ENCODE measurements around the gene FPR3. TPM values are rescaled to one million over a fixed set of nuclear protein-coding genes. Genes with fewer than 3 reads are reported as not detected.

FPR3 gene
- 0.55 and 0.60 TPM in 2 replicates for total RNA-seq (2011; cell fraction: chromatin; rRNA removed; ENCODE audit: low replicate concordance)
- 0.33 and 0.39 TPM in 2 replicates for total RNA-seq (2011; cell fraction: nucleolus; rRNA removed)
- 0.29 and 0.53 TPM in 2 replicates for total RNA-seq (2011; cell fraction: nucleoplasm; rRNA removed)
- total RNA-seq (2014; rRNA removed) (0.09 and 0.41 TPM in 2 replicates), total RNA-seq (2014; rRNA removed; fragmentation: Illumina TruSeq; extraction: Trizol) (0.22 and 0.35 TPM in 2 replicates), total RNA-seq (2015; rRNA removed; fragmentation: Illumina TruSeq; extraction: Trizol) (0.51 and 0.57 TPM in 2 replicates), total RNA-seq (2021) (0.13 and 0.22 TPM in 2 replicates), polyA plus RNA-seq (2011; rRNA removed) (0.45 and 1.3 TPM in 2 replicates), polyA plus RNA-seq (2014; fragmentation: Illumina TruSeq; extraction: Trizol) (0.22 and 0.39 TPM in 2 replicates), polyA plus RNA-seq (2014; fragmentation: Nextera tagmentation; extraction: Ambion mirVana) (under 1 TPM in 1 of 2 experiments, not detected in 1; 0.08 TPM), polyA plus RNA-seq (2014; rRNA removed) (0.24 and 0.25 TPM in 2 replicates), polyA minus RNA-seq (2011; rRNA and poly(A)+ RNA removed) (0.42 and 1.8 TPM in 2 replicates), Bru-seq, nascent RNA (percentile 30 among the genes with signal in this experiment), BruChase-seq, experiment 1, labeled RNA remaining after a 2-hour chase (percentile 34 among the genes with signal in this experiment), BruChase-seq, experiment 2, labeled RNA remaining after a 6-hour chase (percentile 34 among the genes with signal in this experiment)
- 0.07 and 1.4 TPM in 2 replicates for polyA plus RNA-seq (2011; cell fraction: cytosol; rRNA removed)
- 0.10 and 0.67 TPM in 2 replicates for polyA plus RNA-seq (2011; cell fraction: nucleus; rRNA removed)
- 1.8 and 2.3 TPM in 2 replicates for polyA plus RNA-seq (2012)
- 0.64 TPM in 1 of 2 replicates, not detected in the other for polyA minus RNA-seq (2011; cell fraction: cytosol; rRNA and poly(A)+ RNA removed)
- polyA minus RNA-seq (2011; cell fraction: nucleus; rRNA and poly(A)+ RNA removed): 0.13 and 0.67 TPM in 2 replicates
- long read RNA-seq, experiment 1: 0 reads
- long read RNA-seq, experiment 2, partial matches to known transcripts: 0 of 2 reads
- long read RNA-seq, experiment 2, other reads (novel, unspliced or antisense): 1 of 2 reads
- long read RNA-seq, experiment 3, partial matches to known transcripts: 0 of 1 reads
- long read RNA-seq, experiment 3, other reads (novel, unspliced or antisense): 0 of 1 reads

DNA sequence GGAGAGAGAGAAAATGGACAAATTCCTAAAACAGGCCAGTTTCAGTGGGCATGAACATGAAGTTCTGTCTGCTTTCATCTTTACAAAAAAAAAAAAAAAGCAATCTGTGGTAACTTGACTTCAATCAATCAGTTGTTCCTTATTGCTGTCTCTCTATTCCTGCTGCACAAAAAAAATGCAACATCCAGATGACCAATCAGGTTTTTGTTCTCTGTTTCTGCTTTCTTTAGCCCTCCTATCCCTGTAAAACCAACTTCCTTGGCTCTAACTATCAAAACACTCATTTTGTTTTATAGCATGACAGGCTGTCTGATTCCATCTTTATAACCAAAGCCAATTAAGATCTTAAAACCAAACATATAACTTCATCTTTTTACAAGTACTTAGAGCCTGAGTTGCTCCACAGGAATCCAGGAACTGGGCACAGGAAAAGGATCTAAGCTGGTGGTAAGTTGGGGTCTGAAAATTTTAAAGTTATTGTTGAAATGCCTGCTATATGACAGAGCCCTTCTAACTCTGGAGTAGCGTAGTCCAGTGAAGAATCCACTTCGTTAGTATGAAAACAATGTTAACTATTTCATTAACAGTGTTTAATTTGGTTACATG is at the start of gene FPR3:
Gene FPR3 (plus strand): TSS at position 273 of the 606 bp plus-strand sequence. CDS start 28,592 bp downstream, outside the sequence.
- in situ Hi-C loops (cut with MboI) (no loop called here), intact Hi-C loops (cut with micrococcal nuclease) (loop anchor here (5.0 kb wide), 1 partner anchor 93 kb away; no protein-coding TSS in a partner anchor)
- no peaks in the 10 kb centered on the region for H4K20me1 ChIP-seq (replicated peaks; ENCODE audit: control insufficient read depth, insufficient read depth, low read length)
- no peak for ATAC-seq
- POLR2A ChIA-PET: interaction anchor here (0.9 kb wide), 1 partner anchor 85 kb away, joined by 3 read pairs; no protein-coding TSS in a partner anchor
- WGBS (ENCODE audit: insufficient coverage, low coverage, missing lambda C conversion rate): 61% methylated on average over 2 of the region's 2 CpGs
- H2AFZ ChIP-seq (ENCODE audit: low read depth, low read length): peak within 1 kb of the TSS; percentile 66
- no peak for FAIRE-seq
- H3K9me3 ChIP-seq (replicated peaks; ENCODE audit: control insufficient read depth, insufficient read depth, low read depth, low read length): no peaks in the 10 kb centered on the region
- no peak for DNase-seq (ENCODE audit: extremely low read depth in 1 of 4, low spot score in 3 of 4)
- H3K4me1 ChIP-seq (replicated peaks in 1 of 2; ENCODE audit: control insufficient read depth in 2 of 2, insufficient read depth in 2 of 2, low read length in 2 of 2): peaks cover 32 to 63% of the 10 kb centered on the region in 2 experiments
- BruUV-seq (replicated peaks): no TSS peak
- H3K27ac ChIP-seq (ENCODE audit: extremely low read depth, low read depth, low read length): peak within 1 kb of the TSS; percentile 71
- CTCF ChIA-PET (ENCODE audit: low intra/inter-chr PET ratio): no interaction called here
- H3K9me1 ChIP-seq (ENCODE audit: control insufficient read depth, insufficient read depth, low read length): no peaks in the 10 kb centered on the region
- peak within 1 kb of the TSS; percentile 85 for H3K4me2 ChIP-seq (ENCODE audit: insufficient read depth, low read length)
- peak within 1 kb of the TSS in 1 of 2 experiments; percentile 58; a peak in 1 of 4 replicates for H3K9ac ChIP-seq (ENCODE audit: insufficient read depth in 1 of 2, low read depth in 2 of 2, low read length in 2 of 2)
- H3K36me3 ChIP-seq (ENCODE audit: control insufficient read depth, insufficient read depth, low read length): no peaks in the 10 kb centered on the region; the same call in 2 of the 3 replicates
- H3K27me3 ChIP-seq (ENCODE audit: control insufficient read depth in 2 of 2, insufficient read depth in 2 of 2, low read length in 2 of 2): no peaks in the 10 kb centered on the region
- peak within 1 kb of the TSS; percentile 35 for H3K4me3 ChIP-seq
- peaks cover 27% of the 10 kb centered on the region for H3K79me2 ChIP-seq (ENCODE audit: control insufficient read depth, insufficient read depth, low read length)
- TF ChIP-seq RCOR1 (IDR thresholded peaks at IDR 0.05; ENCODE audit: borderline replicate concordance in 1 of 2, low read depth in 2 of 2, low read length in 2 of 2): 0 out of 4 replicates have a peak, but pooled peaks of 1 of the 2 experiments have one; percentile 8
- TF ChIP-seq, protein P1, sequence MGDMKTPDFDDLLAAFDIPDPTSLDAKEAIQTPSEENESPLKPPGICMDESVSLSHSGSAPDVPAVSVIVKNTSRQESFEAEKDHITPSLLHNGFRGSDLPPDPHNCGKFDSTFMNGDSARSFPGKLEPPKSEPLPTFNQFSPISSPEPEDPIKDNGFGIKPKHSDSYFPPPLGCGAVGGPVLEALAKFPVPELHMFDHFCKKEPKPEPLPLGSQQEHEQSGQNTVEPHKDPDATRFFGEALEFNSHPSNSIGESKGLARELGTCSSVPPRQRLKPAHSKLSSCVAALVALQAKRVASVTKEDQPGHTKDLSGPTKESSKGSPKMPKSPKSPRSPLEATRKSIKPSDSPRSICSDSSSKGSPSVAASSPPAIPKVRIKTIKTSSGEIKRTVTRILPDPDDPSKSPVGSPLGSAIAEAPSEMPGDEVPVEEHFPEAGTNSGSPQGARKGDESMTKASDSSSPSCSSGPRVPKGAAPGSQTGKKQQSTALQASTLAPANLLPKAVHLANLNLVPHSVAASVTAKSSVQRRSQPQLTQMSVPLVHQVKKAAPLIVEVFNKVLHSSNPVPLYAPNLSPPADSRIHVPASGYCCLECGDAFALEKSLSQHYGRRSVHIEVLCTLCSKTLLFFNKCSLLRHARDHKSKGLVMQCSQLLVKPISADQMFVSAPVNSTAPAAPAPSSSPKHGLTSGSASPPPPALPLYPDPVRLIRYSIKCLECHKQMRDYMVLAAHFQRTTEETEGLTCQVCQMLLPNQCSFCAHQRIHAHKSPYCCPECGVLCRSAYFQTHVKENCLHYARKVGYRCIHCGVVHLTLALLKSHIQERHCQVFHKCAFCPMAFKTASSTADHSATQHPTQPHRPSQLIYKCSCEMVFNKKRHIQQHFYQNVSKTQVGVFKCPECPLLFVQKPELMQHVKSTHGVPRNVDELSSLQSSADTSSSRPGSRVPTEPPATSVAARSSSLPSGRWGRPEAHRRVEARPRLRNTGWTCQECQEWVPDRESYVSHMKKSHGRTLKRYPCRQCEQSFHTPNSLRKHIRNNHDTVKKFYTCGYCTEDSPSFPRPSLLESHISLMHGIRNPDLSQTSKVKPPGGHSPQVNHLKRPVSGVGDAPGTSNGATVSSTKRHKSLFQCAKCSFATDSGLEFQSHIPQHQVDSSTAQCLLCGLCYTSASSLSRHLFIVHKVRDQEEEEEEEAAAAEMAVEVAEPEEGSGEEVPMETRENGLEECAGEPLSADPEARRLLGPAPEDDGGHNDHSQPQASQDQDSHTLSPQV (IDR thresholded peaks at IDR 0.05): 0 out of 2 replicates have a peak, but pooled peaks have one; percentile 49
- peak; percentile 38; the same call in 1 of the 2 replicates for TF ChIP-seq PKNOX1 (IDR thresholded peaks at IDR 0.05)
- TF ChIP-seq ZNF766 (CRISPR knock-in tag; conservative IDR thresholded peaks at IDR 0.05): 0 out of 2 replicates have a peak, but pooled peaks have one; percentile 18
- no peak for TF ChIP-seq NUFIP1 (IDR thresholded peaks at IDR 0.05; ENCODE audit: partially characterized antibody)
- no peak for TF ChIP-seq PBX2 (CRISPR knock-in tag; IDR thresholded peaks at IDR 0.05; ENCODE audit: low read depth)
- TF ChIP-seq PBX2 (tag; conservative IDR thresholded peaks at IDR 0.05; ENCODE audit: low read depth): peak; percentile 24; the same call in 1 of the 2 replicates
